IMR-90 (cell line): Measurements from ENCODE around the gene CTCFL. TPM values are rescaled to one million over a fixed set of nuclear protein-coding genes. Genes with fewer than 3 reads are reported as not detected.

ENCODE experiments used
- ATAC-seq: fragments of 200-7000 bp; cut with Tn5 transposase; 2 replicates; pipeline ENCODE4 v1.9.1; 2020; ENCODE audit warnings: low read depth, mild to moderate bottlenecking, moderate library complexity
- BruUV-seq: library from RNA; stranded (reverse); fragments of 400-500 nt; replicated peaks from 2 replicates; lab custom pipeline; 2021; lab: Mats Ljungman, UMichigan
- CTCF ChIA-PET: fragments of 300-600 bp; formaldehyde crosslinking; extraction: SDS; loops from one replicate; lab custom pipeline; 2021; ENCODE audit warnings: antibody characterized with exemption; lab: Yijun Ruan, JAX
- POLR2A ChIA-PET: fragments of 300-600 bp; sonication (Branson Sonifier 250); formaldehyde crosslinking; loops from one replicate; lab custom pipeline; 2022; ENCODE audit warnings: antibody characterized with exemption; ENCODE audit not compliant: unreplicated experiment; lab: Charles Lee
- DNase-seq: peaks from one replicate; pipeline ENCODE4 v3.0.0; 2013
- H2AFZ ChIP-seq: replicated peaks from 2 replicates; pipeline ENCODE3; 2013; ENCODE audit warnings: low read length, mild to moderate bottlenecking; ENCODE audit not compliant: poor library complexity
- H2AK5ac ChIP-seq: 2 replicates; pipeline ENCODE4 v1.6.1; 2013; ENCODE audit warnings: low read depth, low read length, inconsistent platforms
- H2AK9ac ChIP-seq: replicated peaks from 2 replicates; pipeline ENCODE3; 2013; ENCODE audit warnings: mild to moderate bottlenecking, low read depth, low read length, moderate library complexity; ENCODE audit not compliant: poor library complexity
- H2BK120ac ChIP-seq: 2 replicates; pipeline ENCODE4 v1.6.1; 2013; ENCODE audit warnings: low read depth, low read length, inconsistent platforms
- H2BK15ac ChIP-seq: 3 replicates; pipeline ENCODE4 v1.6.1; 2013; ENCODE audit warnings: low read depth, low read length, inconsistent platforms
- H2BK20ac ChIP-seq: 2 replicates; pipeline ENCODE4 v1.6.1; 2013; ENCODE audit warnings: low read depth, mild to moderate bottlenecking, inconsistent platforms, low read length, moderate library complexity
- H2BK5ac ChIP-seq: 2 replicates; pipeline ENCODE4 v1.6.1; 2013; ENCODE audit warnings: mild to moderate bottlenecking, low read depth, low read length, inconsistent platforms; ENCODE audit not compliant: poor library complexity, severe bottlenecking
- H3K14ac ChIP-seq: replicated peaks from 2 replicates; pipeline ENCODE4 v1.6.1; 2013; ENCODE audit warnings: low read depth, low read length, inconsistent platforms
- H3K18ac ChIP-seq: 2 replicates; pipeline ENCODE4 v1.6.1; 2013; ENCODE audit warnings: low read depth, low read length, control low read depth
- H3K23ac ChIP-seq: 2 replicates; pipeline ENCODE4 v1.6.1; 2013; ENCODE audit warnings: low read depth, low read length, inconsistent platforms
- H3K27ac ChIP-seq: 2 replicates; pipeline ENCODE4 v1.5.1; 2013; ENCODE audit warnings: mild to moderate bottlenecking, control low read depth, low read length; ENCODE audit not compliant: insufficient read depth
- H3K27me3 ChIP-seq: 2 replicates; pipeline ENCODE4 v1.6.1; 2013; ENCODE audit warnings: low read length; ENCODE audit not compliant: control insufficient read depth, insufficient read depth
- H3K36me3 ChIP-seq: 2 replicates; pipeline ENCODE4 v1.6.1; 2013; ENCODE audit warnings: low read length, mixed read lengths; ENCODE audit not compliant: control insufficient read depth, insufficient read depth
- H3K4ac ChIP-seq: 2 replicates; pipeline ENCODE4 v1.6.1; 2013; ENCODE audit warnings: low read depth, low read length, inconsistent platforms
- H3K4me1 ChIP-seq: 2 replicates; pipeline ENCODE4 v1.6.1; 2013; ENCODE audit warnings: low read length, mixed read lengths; ENCODE audit not compliant: control insufficient read depth, insufficient read depth
- H3K4me2 ChIP-seq: 2 replicates; pipeline ENCODE4 v1.6.1; 2013; ENCODE audit warnings: low read depth, mild to moderate bottlenecking, control low read depth, low read length, moderate library complexity
- H3K4me3 ChIP-seq: 2 replicates; pipeline ENCODE4 v1.5.1; 2013; ENCODE audit warnings: low read depth, mild to moderate bottlenecking, control low read depth, low read length, moderate library complexity; ENCODE audit not compliant: insufficient read depth
- H3K56ac ChIP-seq: 2 replicates; pipeline ENCODE4 v1.6.1; 2013; ENCODE audit warnings: low read length, inconsistent platforms; ENCODE audit not compliant: insufficient read depth; ENCODE audit errors: extremely low read depth
- H3K79me1 ChIP-seq, 2 experiments: 2 replicates each; pipeline ENCODE4 v1.6.1; 2013; ENCODE audit warnings: low read length in 2 of 2, inconsistent platforms in 1 of 2, low read depth in 1 of 2
- H3K9ac ChIP-seq: 2 replicates; pipeline ENCODE4 v1.6.1; 2013; ENCODE audit warnings: low read depth, low read length, control low read depth
- H3K9me1 ChIP-seq: 2 replicates; pipeline ENCODE4 v1.6.1; 2013; ENCODE audit warnings: low read length, inconsistent platforms; ENCODE audit not compliant: insufficient read depth
- H3K9me3 ChIP-seq: 2 replicates; pipeline ENCODE4 v1.6.1; 2013; ENCODE audit warnings: low read length; ENCODE audit not compliant: control insufficient read depth, insufficient read depth
- H4K20me1 ChIP-seq: 2 replicates; pipeline ENCODE4 v1.6.1; 2013; ENCODE audit warnings: low read length, inconsistent platforms; ENCODE audit not compliant: insufficient read depth
- H4K5ac ChIP-seq: 2 replicates; pipeline ENCODE4 v1.6.1; 2013; ENCODE audit warnings: mild to moderate bottlenecking, low read depth, low read length, control low read depth
- H4K8ac ChIP-seq, 2 experiments: 2 replicates each; pipeline ENCODE4 v1.6.1; 2013; ENCODE audit warnings: low read depth in 2 of 2, low read length in 2 of 2, control low read depth in 1 of 2, inconsistent platforms in 1 of 2
- H4K91ac ChIP-seq: 2 replicates; pipeline ENCODE4 v1.6.1; 2013; ENCODE audit warnings: low read depth, low read length, inconsistent platforms; ENCODE audit not compliant: insufficient read depth
- BHLHE40 ChIP-seq: fragments of 150-350 bp; IDR thresholded peaks from 2 replicates; pipeline ENCODE4 v1.6.1; 2016; ENCODE audit warnings: mild to moderate bottlenecking, low read depth, low read length
- CTCF ChIP-seq: conservative IDR thresholded peaks from 2 replicates; pipeline ENCODE4 v1.5.1; 2012; ENCODE audit warnings: mild to moderate bottlenecking, low read depth, low read length, improper control_type of control experiment
- MAFK ChIP-seq: IDR thresholded peaks from 2 replicates; pipeline ENCODE4 v1.6.1; 2012; ENCODE audit warnings: low read depth, low read length, improper control_type of control experiment
- POLR2A ChIP-seq: IDR thresholded peaks from 2 replicates; pipeline ENCODE4 v1.6.1; 2012; ENCODE audit warnings: mild to moderate bottlenecking, low read depth, low read length
- RAD21 ChIP-seq: IDR thresholded peaks from 2 replicates; pipeline ENCODE4 v1.6.1; 2012; ENCODE audit warnings: low read length, improper control_type of control experiment
- WGBS, 2 experiments: methylation state at CpG; one replicate each; pipeline versions ENCODE4 v1.1.5 to v1.1.7; 2013; ENCODE audit warnings: missing lambda C conversion rate in 2 of 2; ENCODE audit not compliant: insufficient read length in 1 of 2; ENCODE audit errors: extremely low coverage in 2 of 2; 5-methylcytosine and 5-hydroxymethylcytosine counted together
- dilution Hi-C: fragments of 300-500 bp; cut with HindIII; formaldehyde crosslinking; loops from one replicate; pipeline ENCODE4 v1.14.3; 2018; ENCODE audit warnings: low sequenced_read_pairs; ENCODE audit not compliant: unreplicated experiment
- in situ Hi-C: fragments of 300-500 bp; cut with MboI; formaldehyde crosslinking; loops from 3 replicates; pipeline ENCODE4 v1.14.3; 2019; ENCODE audit warnings: low sequenced_read_pairs, inconsistent platforms, mixed read lengths
- intact Hi-C: fragments of 100-400 bp; cut with micrococcal nuclease; formaldehyde crosslinking; loops from 2 replicates; pipeline ENCODE4 v1.10.0; 2022
- polyA plus RNA-seq, 3 experiments: library from polyadenylated mRNA; depleted of rRNA; stranded (reverse); fragments of >200 nt; gene quantifications; 2 replicates each; pipeline ENCODE4 v1.2.3, GENCODE V29; 2012; ENCODE audit warnings: low replicate concordance in 1 of 3
- total RNA-seq: library from RNA; depleted of rRNA; stranded (reverse); fragments of >200 nt; gene quantifications from 2 replicates; pipeline ENCODE4 v1.2.3, GENCODE V29; 2012

Gene CTCFL
- total and polyA plus RNA-seq, 2 of the 4 experiments (the other 2 are of a cell fraction), result not detected

DNA sequence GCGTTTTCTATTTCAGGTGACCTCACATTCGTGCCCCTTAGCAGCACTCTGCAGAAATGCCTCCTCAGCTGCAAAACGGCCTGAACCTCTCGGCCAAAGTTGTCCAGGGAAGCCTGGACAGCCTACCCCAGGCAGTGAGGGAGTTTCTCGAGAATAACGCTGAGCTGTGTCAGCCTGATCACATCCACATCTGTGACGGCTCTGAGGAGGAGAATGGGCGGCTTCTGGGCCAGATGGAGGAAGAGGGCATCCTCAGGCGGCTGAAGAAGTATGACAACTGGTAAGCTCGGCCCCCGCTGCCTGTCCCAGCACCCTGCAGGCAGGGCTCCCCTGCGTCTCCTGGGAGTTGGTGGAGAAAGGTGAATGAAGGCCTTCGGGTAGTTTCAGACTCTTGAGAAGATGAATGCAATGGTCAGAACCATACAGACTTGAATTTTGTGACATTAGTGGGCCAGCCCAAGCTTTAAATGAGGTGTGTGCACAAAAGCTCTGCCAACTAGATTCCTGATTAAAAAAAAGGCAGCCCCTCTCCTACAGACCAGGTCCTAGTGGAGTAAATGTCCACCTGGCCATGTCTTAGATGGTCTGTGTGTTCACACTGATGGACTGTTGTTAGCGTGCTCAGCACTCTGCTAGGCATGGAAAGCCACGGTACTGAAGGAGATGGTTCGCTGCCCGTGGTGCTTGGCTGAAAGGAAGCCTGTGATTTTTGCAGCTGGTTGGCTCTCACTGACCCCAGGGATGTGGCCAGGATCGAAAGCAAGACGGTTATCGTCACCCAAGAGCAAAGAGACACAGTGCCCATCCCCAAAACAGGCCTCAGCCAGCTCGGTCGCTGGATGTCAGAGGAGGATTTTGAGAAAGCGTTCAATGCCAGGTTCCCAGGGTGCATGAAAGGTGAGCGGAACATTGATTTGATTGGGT lies 36.7 kb upstream of the CTCFL start:
- H3K4ac ChIP-seq, result no peak overlapping the region
- no peak overlapping the region for H4K8ac ChIP-seq
- no peaks in the 10 kb centered on the region for H3K4me1 ChIP-seq
- H3K9me3 ChIP-seq, result no peaks in the 10 kb centered on the region
- no peak overlapping the region for H3K56ac ChIP-seq
- no peak overlapping the region for H2BK120ac ChIP-seq
- no peak overlapping the region for H3K27ac ChIP-seq
- H3K9ac ChIP-seq, result no peak overlapping the region
- no peak for ATAC-seq
- H3K27me3 ChIP-seq, result peaks cover 7% of the 10 kb centered on the region
- H3K79me1 ChIP-seq, result no peaks in the 10 kb centered on the region
- no peak overlapping the region for H3K4me2 ChIP-seq
- H3K14ac ChIP-seq, result no peak overlapping the region
- H2AK5ac ChIP-seq, result no peak overlapping the region
- ChIA-PET POLR2A (no interaction called here), CTCF (no interaction called here)
- H4K91ac ChIP-seq, result no peak overlapping the region
- in situ Hi-C loops, result no loop called here
- H2BK5ac ChIP-seq, result no peak overlapping the region
- no peaks in the 10 kb centered on the region for H3K9me1 ChIP-seq
- intact Hi-C loops, result no loop called here
- no peak for DNase-seq
- H3K18ac ChIP-seq, result no peak overlapping the region
- H3K4me3 ChIP-seq, result no peak overlapping the region
- peak overlapping the region; percentile 34 for H2AK9ac ChIP-seq
- no peak overlapping the region for H3K23ac ChIP-seq
- no peak overlapping the region for H2BK20ac ChIP-seq
- WGBS, 2 experiments, result 52% methylated on average over 7 of the region's 24 CpGs; no CpG with 5 or more reads in 1 of the 2 experiments
- dilution Hi-C loops, result no loop called here
- no peaks in the 10 kb centered on the region for H3K36me3 ChIP-seq
- TF ChIP-seq CTCF (no peak), POLR2A (no peak), MAFK (no peak), RAD21 (no peak), BHLHE40 (no peak)
- H4K20me1 ChIP-seq, result no peaks in the 10 kb centered on the region
- H2BK15ac ChIP-seq, result no peak overlapping the region
- no TSS peak for BruUV-seq
- no peak overlapping the region for H2AFZ ChIP-seq
- no peak overlapping the region for H4K5ac ChIP-seq
